Activated CD4-positive, alpha-beta T cell treated with anti-CD3 and anti-CD28 coated beads for 36 hours (primary cell): ENCODE measurements around the gene FHOD3. TPM values are rescaled to one million over a fixed set of nuclear protein-coding genes. Genes with fewer than 3 reads are reported as not detected.
"Not testable (repeated sequence)": the region's sequence is repeated elsewhere in the genome, so short reads cannot be mapped to it uniquely, and the experiment has no call there.

Source experiments
- ATAC-seq: fragments of 200-7000 bp; cut with Tn5 transposase; one replicate; pipeline ENCODE4 v1.10.0; 2021; ENCODE audit warnings: mild to moderate bottlenecking, moderate library complexity
- CTCF ChIA-PET: fragments of 350-600 bp; sonication (Branson Sonifier 250); formaldehyde crosslinking; loops from one replicate; lab custom pipeline; 2021; ENCODE audit warnings: antibody characterized with exemption; lab: Charles Lee
- POLR2A ChIA-PET: fragments of 350-600 bp; sonication (Branson Sonifier 250); formaldehyde crosslinking; loops from one replicate; lab custom pipeline; 2021; ENCODE audit warnings: antibody characterized with exemption, inconsistent platforms; lab: Charles Lee
- DNase-seq: peaks from one replicate; pipeline ENCODE4 v3.0.0-alpha.2; 2020
- H3K27ac Mint-ChIP-seq: one replicate; pipeline ENCODE4 v1.8.0; 2021; ENCODE audit warnings: mixed read lengths
- H3K27me3 Mint-ChIP-seq: one replicate; pipeline ENCODE4 v1.8.0; 2021; ENCODE audit warnings: mixed read lengths
- H3K36me3 Mint-ChIP-seq: one replicate; pipeline ENCODE4 v1.8.0; 2021; ENCODE audit warnings: low read depth, mixed read lengths
- H3K4me1 Mint-ChIP-seq: one replicate; pipeline ENCODE4 v1.8.0; 2021; ENCODE audit warnings: mixed read lengths
- H3K4me3 Mint-ChIP-seq: one replicate; pipeline ENCODE4 v1.8.0; 2021; ENCODE audit warnings: mild to moderate bottlenecking, moderate library complexity, mixed read lengths
- H3K9me3 Mint-ChIP-seq: one replicate; pipeline ENCODE4 v1.8.0; 2021; ENCODE audit warnings: low read depth, mixed read lengths
- intact Hi-C, 2 experiments: fragments of 100-400 bp; cut with DNase I in 1 of 2; cut with micrococcal nuclease in 1 of 2; formaldehyde crosslinking; loops; one replicate each; pipeline versions ENCODE4 v1.14.2 to v1.15.1; 2022 to 2024; cut with DNase I, micrococcal nuclease
- total RNA-seq, 2 experiments: library from RNA; stranded (reverse); gene quantifications; one replicate each; pipeline ENCODE4 v1.2.3, GENCODE V29; 2021

FHOD3 gene
- total RNA-seq, 2 experiments from 2014 or later: not detected

DNA sequence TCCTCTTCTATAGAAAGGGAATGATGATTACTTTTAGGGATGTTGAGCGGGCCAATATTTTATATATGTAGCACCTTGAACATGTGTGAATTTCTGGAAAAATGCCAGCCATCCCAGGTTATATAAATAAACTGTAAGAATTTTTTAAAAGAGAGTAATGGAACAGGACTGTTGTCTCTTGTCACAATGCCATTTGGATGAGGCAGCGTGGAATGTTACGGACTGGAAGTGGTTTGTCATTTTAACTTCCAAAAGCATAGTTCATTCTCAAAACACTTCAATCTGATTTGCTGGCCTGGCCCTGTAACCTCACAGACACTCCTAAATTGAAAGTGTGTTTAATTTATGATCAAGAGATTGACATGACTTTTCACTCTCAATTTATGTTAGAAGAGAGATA is 460.5 kb downstream of the FHOD3 start:
- Mint-ChIP-seq H3K36me3 (no peaks in the 10 kb centered on the region), H3K9me3 (no peaks in the 10 kb centered on the region), H3K4me3 (no peak overlapping the region), H3K27ac (no peak overlapping the region), H3K4me1 (no peaks in the 10 kb centered on the region), H3K27me3 (peaks cover 9% of the 10 kb centered on the region)
- DNase-seq: no peak
- no peak for ATAC-seq
- intact Hi-C loops: loop anchor here (1.0 to 5.0 kb wide), 2 partner anchors 70 to 71 kb away; no protein-coding TSS in a partner anchor
- POLR2A ChIA-PET: no interaction called here
- CTCF ChIA-PET: interaction anchor here (0.9 kb wide), 1 partner anchor 71 kb away, joined by 3 read pairs; no protein-coding TSS in a partner anchor

DNA sequence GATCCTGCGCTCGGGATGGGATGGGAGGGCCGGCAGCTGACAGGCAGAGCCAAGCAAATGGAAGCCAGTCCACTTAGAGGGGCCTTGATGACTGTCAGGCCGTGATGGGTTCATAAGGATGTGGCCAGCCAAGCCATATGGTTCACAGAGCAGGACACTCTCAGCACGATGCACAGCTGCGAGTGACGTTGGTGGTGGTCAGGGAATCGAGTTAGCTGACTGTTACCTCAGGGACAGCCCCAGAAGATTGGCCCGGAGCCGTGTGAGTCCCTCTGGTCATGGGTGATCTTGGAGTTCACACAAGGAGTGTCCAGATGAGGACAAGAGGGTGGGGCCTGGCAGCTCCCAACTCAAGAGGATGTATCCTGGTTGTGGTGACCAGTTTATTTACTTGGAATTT is 461.1 kb downstream of the FHOD3 start:
- Mint-ChIP-seq H3K9me3 (no peaks in the 10 kb centered on the region), H3K36me3 (no peaks in the 10 kb centered on the region), H3K27me3 (peaks cover 9% of the 10 kb centered on the region), H3K27ac (no peak overlapping the region), H3K4me3 (no peak overlapping the region), H3K4me1 (no peaks in the 10 kb centered on the region)
- intact Hi-C loops: loop anchor here in 1 of 2 experiments (5.0 kb wide), 1 partner anchor 71 kb away; no protein-coding TSS in a partner anchor
- no peak for DNase-seq
- ChIA-PET POLR2A (no interaction called here), CTCF (interaction anchor here (2.2 kb wide), 1 partner anchor 70 kb away, joined by 5 read pairs; no protein-coding TSS in a partner anchor)
- ATAC-seq: no peak

DNA sequence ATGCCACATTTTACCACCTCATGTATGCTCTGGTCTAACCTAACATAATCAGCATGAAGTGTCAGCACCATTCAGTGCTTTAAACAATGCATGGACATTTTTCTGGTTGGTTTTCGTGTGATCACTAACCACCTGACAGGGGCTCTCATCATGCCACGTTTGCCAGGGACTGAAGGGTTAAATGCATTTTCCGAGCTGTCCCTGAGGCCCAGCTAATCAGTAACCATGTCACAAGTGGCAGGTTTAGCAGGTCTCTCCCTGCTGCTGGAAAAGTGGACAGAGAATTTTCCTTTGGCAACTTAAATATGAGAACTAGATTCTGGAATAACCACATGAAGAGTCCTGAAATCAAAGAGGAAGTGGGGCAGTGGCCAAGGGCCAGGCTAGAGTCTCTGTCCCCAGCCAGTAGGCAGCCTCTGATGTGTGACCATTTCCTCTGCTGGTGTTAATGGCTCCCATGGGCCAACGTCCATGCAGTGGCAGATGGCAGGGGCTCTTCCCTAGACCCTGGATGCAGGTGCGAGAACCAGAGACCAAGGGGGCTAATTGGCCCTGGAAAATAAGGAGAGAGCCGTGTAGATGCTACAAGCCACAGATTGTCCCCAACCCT is 461.8 kb downstream of the FHOD3 start:
- H3K27ac Mint-ChIP-seq: no peak overlapping the region
- DNase-seq (no peak), ATAC-seq (no peak)
- H3K9me3 Mint-ChIP-seq: no peaks in the 10 kb centered on the region
- intact Hi-C loops: loop anchor here in 1 of 2 experiments (5.0 kb wide), 1 partner anchor 72 kb away; no protein-coding TSS in a partner anchor
- H3K27me3 Mint-ChIP-seq: peaks cover 9% of the 10 kb centered on the region
- H3K36me3 Mint-ChIP-seq: no peaks in the 10 kb centered on the region
- POLR2A ChIA-PET: no interaction called here
- H3K4me3 Mint-ChIP-seq: no peak overlapping the region
- no peaks in the 10 kb centered on the region for H3K4me1 Mint-ChIP-seq
- CTCF ChIA-PET: interaction anchor here (2.2 kb wide), 1 partner anchor 71 kb away, joined by 5 read pairs; no protein-coding TSS in a partner anchor

DNA sequence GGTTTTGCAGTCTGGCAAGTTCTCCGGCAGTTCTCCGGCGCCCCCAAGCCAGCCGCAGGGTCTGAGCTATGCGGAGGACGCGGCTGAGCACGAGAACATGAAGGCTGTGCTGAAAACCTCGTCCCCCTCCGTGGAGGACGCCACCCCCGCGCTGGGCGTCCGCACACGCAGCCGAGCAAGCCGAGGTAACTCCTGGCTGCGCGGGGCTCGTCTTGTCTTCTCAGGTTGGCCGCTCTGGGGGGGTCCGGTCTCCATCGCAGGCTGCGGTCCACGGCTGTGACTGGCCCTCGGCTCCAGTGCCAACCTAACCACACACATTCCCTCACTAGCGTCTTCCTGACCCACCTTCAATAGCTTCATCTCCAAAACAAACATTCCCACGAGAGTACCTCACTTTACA is 463.1 kb downstream of the FHOD3 start:
- no peaks in the 10 kb centered on the region for H3K36me3 Mint-ChIP-seq
- DNase-seq (no peak), ATAC-seq (no peak)
- POLR2A ChIA-PET: no interaction called here
- H3K4me3 Mint-ChIP-seq: no peak overlapping the region
- intact Hi-C loops: no loop called here
- H3K27ac Mint-ChIP-seq: no peak overlapping the region
- CTCF ChIA-PET: interaction anchor here (2.2 kb wide), 1 partner anchor 72 kb away, joined by 5 read pairs; no protein-coding TSS in a partner anchor
- peaks cover 7% of the 10 kb centered on the region for H3K27me3 Mint-ChIP-seq
- H3K4me1 Mint-ChIP-seq: no peaks in the 10 kb centered on the region
- no peaks in the 10 kb centered on the region for H3K9me3 Mint-ChIP-seq

DNA sequence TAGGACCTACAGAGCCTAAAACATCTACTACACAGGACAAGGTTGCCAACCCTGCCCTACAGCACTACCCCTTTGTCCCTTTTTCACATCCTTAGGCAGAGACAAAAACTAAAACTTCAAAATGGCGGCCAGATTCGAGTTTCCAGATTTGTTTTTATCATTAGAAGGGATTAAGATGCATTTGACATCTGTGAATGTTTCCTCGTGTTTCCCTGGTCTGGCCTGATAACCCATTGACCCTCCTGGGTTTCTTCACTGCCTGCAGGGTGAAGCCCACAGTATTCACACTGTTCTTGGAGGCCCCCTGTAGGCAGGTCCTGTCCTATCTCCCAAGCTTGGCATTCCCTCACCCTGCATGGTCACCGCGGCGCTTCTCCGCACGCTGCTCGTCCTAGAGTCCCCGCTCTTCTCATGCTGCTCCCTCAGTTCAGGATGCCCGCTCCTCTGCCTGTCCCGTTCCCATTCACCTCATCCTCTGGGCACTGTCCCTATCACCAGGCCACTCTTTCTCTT is 463.7 kb downstream of the FHOD3 start:
- DNase-seq (no peak), ATAC-seq (no peak)
- intact Hi-C loops: no loop called here
- ChIA-PET POLR2A (no interaction called here), CTCF (no interaction called here)
- no peaks in the 10 kb centered on the region for H3K4me1 Mint-ChIP-seq
- peaks cover 6% of the 10 kb centered on the region for H3K27me3 Mint-ChIP-seq
- no peaks in the 10 kb centered on the region for H3K36me3 Mint-ChIP-seq
- H3K9me3 Mint-ChIP-seq: no peaks in the 10 kb centered on the region
- no peak overlapping the region for H3K27ac Mint-ChIP-seq
- H3K4me3 Mint-ChIP-seq: no peak overlapping the region

DNA sequence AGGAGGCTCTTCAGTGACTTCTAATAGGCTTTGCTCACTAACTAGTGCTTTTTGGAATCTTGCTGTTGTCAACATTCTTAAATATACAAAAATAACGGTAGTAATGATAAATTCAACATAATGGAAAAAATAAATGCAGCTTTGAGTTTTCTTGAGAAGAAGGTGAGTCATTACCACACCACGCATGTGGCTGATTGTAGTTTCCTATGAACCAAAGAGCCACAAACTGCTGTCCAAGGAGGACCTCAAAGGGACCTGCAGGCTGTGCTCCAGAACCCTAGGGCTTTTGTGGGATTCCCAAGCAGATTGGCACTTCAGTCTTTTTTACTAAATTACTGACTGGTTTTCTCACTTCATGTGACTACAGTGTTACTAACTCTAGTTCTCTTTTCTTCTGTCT is 464.6 kb downstream of the FHOD3 start:
- DNase-seq (no peak), ATAC-seq (no peak)
- Mint-ChIP-seq H3K4me3 (no peak overlapping the region), H3K9me3 (no peaks in the 10 kb centered on the region), H3K4me1 (no peaks in the 10 kb centered on the region), H3K27ac (no peak overlapping the region), H3K36me3 (no peaks in the 10 kb centered on the region), H3K27me3 (peaks cover 5% of the 10 kb centered on the region)
- intact Hi-C loops: no loop called here
- ChIA-PET CTCF (no interaction called here), POLR2A (no interaction called here)

DNA sequence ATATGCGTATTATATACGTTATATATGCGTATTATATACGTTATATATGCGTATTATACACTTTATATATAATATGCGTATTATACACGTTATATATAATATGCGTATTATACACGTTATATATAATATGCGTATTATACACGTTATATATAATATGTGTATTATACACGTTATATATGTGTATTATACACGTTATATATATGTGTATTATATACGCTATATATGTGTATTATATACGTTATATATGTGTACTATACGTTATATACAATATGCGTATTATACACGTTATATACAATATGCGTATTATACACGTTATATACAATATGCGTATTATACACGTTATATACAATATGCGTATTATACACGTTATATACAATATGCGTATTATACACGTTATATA is 465.5 kb downstream of the FHOD3 start:
- not testable (repeated sequence) for DNase-seq

DNA sequence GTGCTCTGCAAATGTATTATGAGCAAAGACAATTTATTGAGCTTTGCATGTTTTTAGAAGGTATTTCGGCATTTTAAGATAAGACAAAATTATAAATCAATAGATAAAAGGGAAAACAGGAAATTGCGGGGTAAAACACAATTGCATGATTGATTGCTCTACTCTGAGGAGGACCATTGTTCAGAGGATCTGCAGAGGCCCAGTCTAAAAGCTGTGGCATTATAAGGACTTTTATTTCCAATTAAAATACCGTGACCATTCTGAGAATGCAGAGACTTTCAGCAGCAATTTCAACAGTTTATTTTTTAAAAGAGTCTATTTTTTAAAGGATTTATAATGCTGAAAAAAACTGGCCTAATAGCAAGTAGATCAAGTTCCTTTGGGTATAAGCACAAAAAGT is 469.3 kb downstream of the FHOD3 start:
- intact Hi-C loops: no loop called here

More for the DNA sequence above, 465.5 kb downstream of the FHOD3 start:
- POLR2A ChIA-PET, ATAC-seq, H3K27me3 Mint-ChIP-seq, H3K9me3 Mint-ChIP-seq, H3K4me1 Mint-ChIP-seq, H3K27ac Mint-ChIP-seq, H3K36me3 Mint-ChIP-seq, intact Hi-C loops, CTCF ChIA-PET, H3K4me3 Mint-ChIP-seq: not testable (repeated sequence)

DNA sequence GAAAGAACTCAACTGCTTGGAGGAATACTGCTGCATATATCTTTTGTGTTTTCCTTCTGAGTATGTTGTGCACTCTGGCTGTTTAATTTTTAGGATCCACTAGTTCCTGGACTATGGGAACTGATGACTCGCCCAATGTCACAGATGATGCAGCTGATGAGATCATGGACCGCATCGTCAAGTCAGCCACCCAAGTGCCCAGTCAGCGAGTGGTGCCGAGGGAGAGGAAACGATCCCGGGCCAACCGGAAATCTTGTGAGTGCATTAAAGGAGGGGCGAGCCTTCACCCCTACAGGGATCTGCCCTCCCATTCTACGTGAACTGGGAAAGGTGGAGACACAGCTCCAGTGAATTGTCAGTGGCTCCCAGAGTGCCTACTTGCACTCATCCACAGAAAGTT is 471.7 kb downstream of the FHOD3 start:
- intact Hi-C loops: loop anchor here in 1 of 2 experiments (2.0 kb wide), 1 partner anchor 40 kb away; no protein-coding TSS in a partner anchor
- DNase-seq (no peak), ATAC-seq (no peak)
- Mint-ChIP-seq H3K27ac (no peak overlapping the region), H3K4me1 (peaks cover 7% of the 10 kb centered on the region), H3K9me3 (no peaks in the 10 kb centered on the region), H3K27me3 (no peaks in the 10 kb centered on the region), H3K4me3 (no peak overlapping the region), H3K36me3 (no peaks in the 10 kb centered on the region)
- ChIA-PET CTCF (interaction anchor here (0.5 kb wide), 1 partner anchor 365 kb away, joined by 3 read pairs; no protein-coding TSS in a partner anchor), POLR2A (no interaction called here)

More for the DNA sequence above, 469.3 kb downstream of the FHOD3 start:
- H3K27ac Mint-ChIP-seq: no peak overlapping the region
- POLR2A ChIA-PET: no interaction called here
- CTCF ChIA-PET: no interaction called here
- H3K9me3 Mint-ChIP-seq: no peaks in the 10 kb centered on the region
- no peak overlapping the region for H3K4me3 Mint-ChIP-seq
- no peaks in the 10 kb centered on the region for H3K36me3 Mint-ChIP-seq
- DNase-seq (no peak), ATAC-seq (no peak)
- H3K27me3 Mint-ChIP-seq: no peaks in the 10 kb centered on the region
- H3K4me1 Mint-ChIP-seq: peaks cover 7% of the 10 kb centered on the region

DNA sequence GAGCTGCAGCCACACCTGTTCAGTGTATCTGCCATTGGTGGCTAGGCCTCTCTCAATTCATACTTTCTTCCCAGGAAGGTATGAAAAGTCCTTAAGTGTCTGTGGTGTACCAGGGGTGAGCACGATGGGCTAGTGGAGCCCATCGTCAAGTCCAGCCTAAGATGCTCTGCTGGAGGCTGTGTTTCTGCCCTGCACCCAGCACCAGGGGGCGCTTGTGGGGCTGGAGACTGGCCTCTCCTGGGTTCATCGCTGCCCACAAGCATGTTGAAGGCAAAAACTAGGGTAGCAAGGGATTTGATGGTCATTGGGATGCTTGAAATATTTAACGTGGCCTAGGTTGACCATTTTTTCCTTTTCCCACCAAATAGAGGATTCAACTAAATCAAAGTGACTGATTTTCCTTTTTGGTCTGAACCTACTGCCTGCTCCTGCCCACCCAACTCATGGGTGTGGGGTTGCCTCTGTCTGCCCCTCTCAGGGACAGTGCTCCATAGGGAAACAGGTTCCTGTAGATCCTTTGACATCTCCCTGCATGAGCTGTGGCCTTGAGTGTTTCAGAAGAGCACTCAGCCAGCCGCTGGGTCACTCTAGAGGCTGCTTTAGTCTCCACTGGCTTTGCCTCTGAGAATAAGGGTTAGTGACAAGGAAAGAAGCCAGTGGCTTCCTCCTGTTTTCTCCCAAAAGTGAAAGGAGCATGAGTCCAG is 472.2 kb downstream of the FHOD3 start:
- intact Hi-C loops: loop anchor here in 1 of 2 experiments (2.0 kb wide), 1 partner anchor 39 kb away; no protein-coding TSS in a partner anchor
- POLR2A ChIA-PET: no interaction called here
- ATAC-seq: no peak
- H3K36me3 Mint-ChIP-seq: no peaks in the 10 kb centered on the region
- no peaks in the 10 kb centered on the region for H3K27me3 Mint-ChIP-seq
- no peak overlapping the region for H3K4me3 Mint-ChIP-seq
- peak; percentile 52 for DNase-seq
- H3K4me1 Mint-ChIP-seq: peaks cover 7% of the 10 kb centered on the region
- no peak overlapping the region for H3K27ac Mint-ChIP-seq
- CTCF ChIA-PET: no interaction called here
- no peaks in the 10 kb centered on the region for H3K9me3 Mint-ChIP-seq

DNA sequence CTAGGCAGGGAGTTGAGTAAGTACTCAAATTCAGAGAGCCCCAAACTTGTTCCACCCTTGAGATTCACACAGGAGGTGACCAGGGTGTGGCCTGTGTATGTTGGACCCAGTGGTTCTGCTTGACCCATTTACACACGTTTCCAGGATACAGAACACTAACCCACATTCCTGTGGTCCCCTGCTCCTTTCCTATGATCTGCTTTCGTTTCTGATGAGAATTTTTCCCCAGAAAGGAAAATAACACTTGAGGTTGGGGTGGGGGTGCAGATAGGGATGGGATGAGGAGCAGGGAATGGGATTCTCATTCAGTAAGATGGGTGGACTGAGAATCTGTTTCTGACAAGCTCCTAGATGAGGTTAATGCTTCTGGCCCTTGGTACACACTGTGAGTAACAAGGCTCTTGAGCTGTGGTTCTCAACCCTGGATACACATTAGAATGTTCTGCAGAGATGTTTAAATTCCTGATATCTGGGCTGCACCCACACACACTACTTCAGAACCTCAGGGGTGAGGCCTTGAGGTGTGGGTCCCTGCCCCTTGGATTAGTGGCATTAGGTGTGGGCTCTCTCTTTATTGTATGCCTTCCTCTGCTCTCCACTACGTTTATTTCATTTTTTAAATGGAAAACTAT is 472.9 kb downstream of the FHOD3 start:
- ATAC-seq (no peak), DNase-seq (no peak)
- Mint-ChIP-seq H3K27me3 (no peaks in the 10 kb centered on the region), H3K27ac (no peak overlapping the region), H3K36me3 (no peaks in the 10 kb centered on the region), H3K4me3 (no peak overlapping the region), H3K4me1 (peaks cover 7% of the 10 kb centered on the region), H3K9me3 (no peaks in the 10 kb centered on the region)
- CTCF ChIA-PET: no interaction called here
- POLR2A ChIA-PET: no interaction called here
- intact Hi-C loops: no loop called here
